Measurements from ENCODE around the gene NUCB1. TPM values are rescaled to one million over a fixed set of nuclear protein-coding genes. Genes with fewer than 3 reads are reported as not detected.
A peak's percentile ranks its signal among the peaks of the same experiment; 100 is the strongest.

NUCB1 gene
- total and polyA plus RNA-seq, 9 of the 15 experiments (the other 6 are each of a cell fraction or from before 2014, with no cell fraction given): 3.1 to 153 (median 71.7) TPM

DNA sequence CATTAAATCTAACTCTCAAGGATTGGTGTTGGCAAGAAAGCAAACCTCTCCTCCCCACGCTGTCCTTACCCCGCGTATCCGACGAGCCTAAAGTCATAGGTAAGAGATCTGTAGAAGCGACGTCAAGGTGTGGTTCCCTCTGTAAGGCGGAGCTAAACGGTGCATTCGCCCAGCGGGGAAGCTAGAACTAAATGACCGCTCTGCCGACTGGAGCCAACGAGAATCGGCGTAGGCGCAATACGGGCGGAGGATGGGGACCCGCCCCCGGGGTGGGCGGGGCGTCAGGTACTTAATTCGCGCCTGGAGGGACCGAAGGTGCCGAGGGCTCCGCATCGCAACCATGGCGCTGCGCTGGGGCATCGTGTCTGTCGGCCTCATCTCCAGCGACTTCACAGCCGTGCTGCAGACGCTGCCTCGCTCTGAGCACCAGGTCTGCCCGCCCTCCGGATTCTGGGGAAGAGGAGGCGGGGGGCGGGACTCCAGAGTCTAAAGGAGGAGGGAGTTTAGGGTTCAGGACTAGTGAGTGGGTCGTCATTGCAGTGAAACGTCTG, 33.3 kb downstream of the NUCB1 start, which contains the start of gene DHDH (continued):
- TF ChIP-seq, protein P1, sequence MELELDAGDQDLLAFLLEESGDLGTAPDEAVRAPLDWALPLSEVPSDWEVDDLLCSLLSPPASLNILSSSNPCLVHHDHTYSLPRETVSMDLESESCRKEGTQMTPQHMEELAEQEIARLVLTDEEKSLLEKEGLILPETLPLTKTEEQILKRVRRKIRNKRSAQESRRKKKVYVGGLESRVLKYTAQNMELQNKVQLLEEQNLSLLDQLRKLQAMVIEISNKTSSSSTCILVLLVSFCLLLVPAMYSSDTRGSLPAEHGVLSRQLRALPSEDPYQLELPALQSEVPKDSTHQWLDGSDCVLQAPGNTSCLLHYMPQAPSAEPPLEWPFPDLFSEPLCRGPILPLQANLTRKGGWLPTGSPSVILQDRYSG (tag; conservative IDR thresholded peaks at IDR 0.05; ENCODE audit: low read depth): no peak
- peak; percentile 63 for TF ChIP-seq ZNF24 (IDR thresholded peaks at IDR 0.05)
- TF ChIP-seq ZNF586 (CRISPR knock-in tag; conservative IDR thresholded peaks at IDR 0.05): no peak
- TF ChIP-seq SNIP1 (IDR thresholded peaks at IDR 0.05; ENCODE audit: low read depth): no peak
- peak; percentile 98 for TF ChIP-seq HNRNPLL (IDR thresholded peaks at IDR 0.05; ENCODE audit: low read depth, low read length, poor library complexity, severe bottlenecking)
- TF ChIP-seq POLR2AphosphoS2 (IDR thresholded peaks at IDR 0.05; ENCODE audit: low read length): no peak
- peak; percentile 92 for TF ChIP-seq EGR1 (conservative IDR thresholded peaks at IDR 0.05)
- no peak for TF ChIP-seq ZNF444 (CRISPR knock-in tag; IDR thresholded peaks at IDR 0.05)
- 0 out of 2 replicates have a peak, but pooled peaks have one; percentile 38 for TF ChIP-seq ZNF766 (CRISPR knock-in tag; conservative IDR thresholded peaks at IDR 0.05)
- TF ChIP-seq YBX1 (IDR thresholded peaks at IDR 0.05): no peak
- TF ChIP-seq, protein P2, sequence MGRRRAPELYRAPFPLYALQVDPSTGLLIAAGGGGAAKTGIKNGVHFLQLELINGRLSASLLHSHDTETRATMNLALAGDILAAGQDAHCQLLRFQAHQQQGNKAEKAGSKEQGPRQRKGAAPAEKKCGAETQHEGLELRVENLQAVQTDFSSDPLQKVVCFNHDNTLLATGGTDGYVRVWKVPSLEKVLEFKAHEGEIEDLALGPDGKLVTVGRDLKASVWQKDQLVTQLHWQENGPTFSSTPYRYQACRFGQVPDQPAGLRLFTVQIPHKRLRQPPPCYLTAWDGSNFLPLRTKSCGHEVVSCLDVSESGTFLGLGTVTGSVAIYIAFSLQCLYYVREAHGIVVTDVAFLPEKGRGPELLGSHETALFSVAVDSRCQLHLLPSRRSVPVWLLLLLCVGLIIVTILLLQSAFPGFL (CRISPR knock-in tag; IDR thresholded peaks at IDR 0.05): no peak
- TF ChIP-seq HDAC3 (IDR thresholded peaks at IDR 0.05; ENCODE audit: borderline replicate concordance, partially characterized antibody): peak; percentile 79
- 0 out of 2 replicates have a peak, but pooled peaks have one; percentile 25 for TF ChIP-seq E2F3 (CRISPR knock-in tag; IDR thresholded peaks at IDR 0.05)
- TF ChIP-seq RB1 (IDR thresholded peaks at IDR 0.05; ENCODE audit: low read depth): peak; percentile 56; the same call in 1 of the 2 replicates
- no peak for TF ChIP-seq FOXJ2 (tag; IDR thresholded peaks at IDR 0.05)
- 0 out of 2 replicates have a peak, but pooled peaks have one; percentile 37 for TF ChIP-seq EP400 (IDR thresholded peaks at IDR 0.05)
- TF ChIP-seq RNF2 (IDR thresholded peaks at IDR 0.05): no peak
- TF ChIP-seq ZC3H8 (IDR thresholded peaks at IDR 0.05): no peak
- no peak for TF ChIP-seq NR4A1 (CRISPR knock-in tag; IDR thresholded peaks at IDR 0.05)
- no peak for TF ChIP-seq NR4A1 (tag; IDR thresholded peaks at IDR 0.05)
- TF ChIP-seq ZNF699 (CRISPR knock-in tag; IDR thresholded peaks at IDR 0.05; ENCODE audit: insufficient replicate concordance): no peak
- TF ChIP-seq ATF7 (IDR thresholded peaks at IDR 0.05): 0 out of 2 replicates have a peak, but pooled peaks have one; percentile 52
- peak; percentile 64 for TF ChIP-seq KDM5B (IDR thresholded peaks at IDR 0.05; ENCODE audit: insufficient replicate concordance, low read depth, low read length)
